Vagina (tissue), 2 donors: ENCODE data around the gene ANKRD24. TPM values are rescaled to one million over a fixed set of nuclear protein-coding genes. Genes with fewer than 3 reads are reported as not detected.
A peak's percentile ranks its signal among the peaks of the same experiment; 100 is the strongest.
"Not testable (repeated sequence)": the region's sequence is repeated elsewhere in the genome, so short reads cannot be mapped to it uniquely, and the experiment has no call there.

Source experiments
- DNase-seq, 2 donors: peaks; one replicate each; pipeline ENCODE4 v3.0.0-alpha.2; 2017; ENCODE audit errors: extremely low spot score in 2 of 2
- H3K27ac ChIP-seq: fragments of 200-600 bp; sonication (generic); one replicate; pipeline ENCODE4 v1.5.1; 2019
- H3K27me3 ChIP-seq: fragments of 200-600 bp; sonication (generic); one replicate; pipeline ENCODE4 v1.5.1; 2019
- H3K36me3 ChIP-seq, 2 donors: fragments of 200-600 bp; sonication (generic); one replicate each; pipeline ENCODE4 v1.5.1; 2017 to 2019
- H3K4me1 ChIP-seq: fragments of 200-600 bp; sonication (generic); one replicate; pipeline ENCODE4 v1.5.1; 2019
- H3K4me3 ChIP-seq, 2 donors: fragments of 200-600 bp; sonication (generic); 1 replicate in 1 of 2; 2 replicates in 1 of 2; pipeline ENCODE4 v1.5.1; 2016 to 2019
- H3K9me3 ChIP-seq: fragments of 200-600 bp; sonication (generic); one replicate; pipeline ENCODE4 v1.5.1; 2019
- CTCF ChIP-seq, 3 experiments: fragments of 450-650 bp in 2 of 3; fragments of 200-600 bp in 1 of 3; sonication (generic) in 1 of 3; IDR thresholded peaks; one replicate each; pipeline ENCODE4 v1.5.1; 2017 to 2019; ENCODE audit warnings: antibody characterized with exemption in 3 of 3, mild to moderate bottlenecking in 2 of 3, moderate library complexity in 2 of 3
- POLR2A ChIP-seq, 2 donors: fragments of 450-650 bp; IDR thresholded peaks; one replicate each; pipeline ENCODE4 v1.6.1; 2017; ENCODE audit warnings: antibody characterized with exemption in 2 of 2, mild to moderate bottlenecking in 2 of 2, moderate library complexity in 2 of 2
- POLR2AphosphoS5 ChIP-seq, 2 donors: sonication (generic); formaldehyde crosslinking; IDR thresholded peaks; one replicate each; pipeline ENCODE4 v1.9.0; 2017; ENCODE audit warnings: antibody characterized with exemption in 2 of 2, mild to moderate bottlenecking in 2 of 2, low read depth in 1 of 2; ENCODE audit not compliant: insufficient read depth in 1 of 2
- intact Hi-C: fragments of 100-400 bp; cut with DNase I; formaldehyde crosslinking; loops from one replicate; pipeline ENCODE4 v1.15.1; 2023
- total RNA-seq: library from RNA; depleted of rRNA; stranded (reverse); fragments of >200 nt; gene quantifications from one replicate; pipeline ENCODE4 v1.2.3, GENCODE V29; 2016

ANKRD24 gene
- total RNA-seq, 1 donor from 2014 or later, result 0.25 TPM

DNA sequence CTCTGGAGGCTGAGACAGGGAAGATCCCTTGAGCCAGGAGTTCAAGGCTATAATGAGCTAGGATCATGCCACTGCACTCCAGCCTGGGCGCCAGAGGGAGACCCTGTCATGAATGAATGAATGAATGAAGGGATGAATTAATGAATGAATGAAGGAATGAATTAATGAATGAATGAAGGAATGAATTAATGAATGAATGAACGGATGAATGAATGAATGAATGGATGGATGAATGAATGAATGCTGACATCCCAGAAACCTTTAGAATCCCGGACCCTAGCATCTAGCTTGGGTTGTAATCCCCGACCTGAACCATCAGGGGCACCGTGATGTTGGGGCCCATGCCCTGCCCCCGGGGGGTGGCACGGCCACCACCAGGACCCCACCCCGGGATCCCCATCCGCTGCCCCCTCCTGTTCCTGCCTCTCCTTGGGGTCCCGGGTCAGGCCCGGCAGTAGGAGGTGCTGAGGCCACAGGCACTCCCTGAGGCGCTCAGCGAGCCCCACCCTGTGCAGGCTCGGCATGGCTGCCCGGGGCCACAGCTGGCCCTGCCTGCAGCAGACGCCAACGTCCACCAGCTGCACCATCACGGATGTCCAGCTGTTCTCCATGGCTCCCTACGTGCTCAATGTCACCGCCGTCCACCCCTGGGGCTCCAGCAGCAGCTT is 50.3 kb downstream of the ANKRD24 start:
- no peaks in the 10 kb centered on the region for H3K4me1 ChIP-seq
- no peaks in the 10 kb centered on the region for H3K9me3 ChIP-seq
- H3K36me3 ChIP-seq, result no peaks in the 10 kb centered on the region
- H3K27ac ChIP-seq, result no peak overlapping the region
- no peak overlapping the region for H3K4me3 ChIP-seq
- TF ChIP-seq CTCF (IDR thresholded peaks at IDR 0.05) (no peak), POLR2AphosphoS5 (IDR thresholded peaks at IDR 0.05; ENCODE audit: insufficient read depth in 1 of 2, low read depth in 1 of 2) (no peak), POLR2A (IDR thresholded peaks at IDR 0.05) (no peak)
- no peak for DNase-seq
- no peaks in the 10 kb centered on the region for H3K27me3 ChIP-seq
- intact Hi-C loops, result no loop called here

DNA sequence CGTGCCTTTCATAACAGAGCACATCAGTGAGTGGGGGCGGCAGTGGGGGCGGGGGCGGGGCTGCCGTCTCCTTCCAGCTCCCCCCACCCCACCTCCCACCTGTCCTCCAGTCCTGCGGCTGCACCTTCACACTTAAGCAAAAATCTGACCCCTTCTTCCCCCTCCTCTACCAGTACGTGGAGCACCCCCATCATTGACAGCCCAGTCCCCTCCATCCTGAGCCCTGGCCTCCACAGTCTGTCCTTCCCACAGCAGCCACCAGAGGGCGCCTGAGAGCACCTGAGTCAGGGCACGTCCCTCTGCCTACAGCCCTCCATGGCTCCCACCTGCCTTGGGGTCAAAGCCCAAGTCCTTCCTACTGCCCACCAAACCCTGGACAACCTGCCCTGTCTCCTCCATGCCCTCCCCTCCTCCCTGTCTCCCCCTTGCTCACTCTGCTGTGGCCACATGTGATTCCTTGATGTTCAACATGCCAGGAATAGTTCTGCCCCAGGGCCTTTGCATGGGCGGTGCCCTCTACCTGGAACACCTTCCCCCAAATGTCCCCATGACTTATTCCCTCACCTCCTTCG is 50.9 kb downstream of the ANKRD24 start:
- Histone ChIP-seq H3K9me3 (no peaks in the 10 kb centered on the region), H3K36me3 (no peaks in the 10 kb centered on the region), H3K27me3 (no peaks in the 10 kb centered on the region), H3K27ac (no peak overlapping the region), H3K4me1 (no peaks in the 10 kb centered on the region), H3K4me3 (no peak overlapping the region)
- no peak for DNase-seq
- TF ChIP-seq POLR2AphosphoS5 (IDR thresholded peaks at IDR 0.05; ENCODE audit: insufficient read depth in 1 of 2, low read depth in 1 of 2) (no peak), POLR2A (IDR thresholded peaks at IDR 0.05) (no peak), CTCF (IDR thresholded peaks at IDR 0.05) (peak in 1 of 3 experiments; percentile 32)
- intact Hi-C loops, result no loop called here

DNA sequence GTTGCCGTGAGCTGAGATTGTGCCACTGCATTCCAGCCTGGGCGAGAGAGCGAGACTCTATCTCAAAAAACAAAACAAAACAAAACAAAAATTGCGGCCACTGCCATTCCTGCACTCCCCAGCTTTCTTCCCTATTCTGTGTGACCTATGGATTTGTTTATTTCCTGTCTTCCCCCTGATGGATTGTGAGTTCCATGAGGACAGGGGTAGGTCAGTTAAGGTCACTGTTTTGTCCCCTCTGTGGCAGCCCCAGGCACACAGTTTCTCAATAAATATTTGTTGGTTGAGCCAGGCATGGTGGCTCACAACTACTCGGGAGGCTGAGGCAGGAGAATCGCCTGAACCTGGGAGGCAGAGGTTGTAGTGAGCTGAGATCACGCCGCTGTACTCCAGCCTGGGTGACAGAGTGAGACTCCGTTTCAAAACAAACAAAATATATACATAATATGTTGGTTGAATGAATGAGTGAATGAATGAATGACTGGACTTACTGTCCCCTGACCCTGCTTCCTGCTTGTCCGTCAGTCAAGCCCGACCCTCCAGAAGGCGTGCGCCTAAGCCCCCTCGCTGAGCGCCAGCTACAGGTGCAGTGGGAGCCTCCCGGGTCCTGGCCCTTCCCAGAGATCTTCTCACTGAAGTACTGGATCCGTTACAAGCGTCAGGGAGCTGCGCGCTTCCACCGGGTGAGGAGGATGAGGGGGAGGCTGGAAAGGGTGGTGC is 51.8 kb downstream of the ANKRD24 start:
- Histone ChIP-seq H3K4me3 (no peak overlapping the region), H3K27me3 (no peaks in the 10 kb centered on the region), H3K36me3 (no peaks in the 10 kb centered on the region), H3K4me1 (no peaks in the 10 kb centered on the region), H3K9me3 (no peaks in the 10 kb centered on the region), H3K27ac (no peak overlapping the region)
- TF ChIP-seq CTCF (IDR thresholded peaks at IDR 0.05) (no peak), POLR2AphosphoS5 (IDR thresholded peaks at IDR 0.05; ENCODE audit: insufficient read depth in 1 of 2, low read depth in 1 of 2) (no peak), POLR2A (IDR thresholded peaks at IDR 0.05) (no peak)
- DNase-seq, result no peak
- intact Hi-C loops, result no loop called here

GRCh38 chr19:4234862-4235201 is 52.3 kb downstream of the ANKRD24 start:
- no peaks in the 10 kb centered on the region for H3K9me3 ChIP-seq
- no peaks in the 10 kb centered on the region for H3K27me3 ChIP-seq
- no peak overlapping the region for H3K4me3 ChIP-seq
- intact Hi-C loops, result no loop called here
- TF ChIP-seq POLR2AphosphoS5 (IDR thresholded peaks at IDR 0.05; ENCODE audit: insufficient read depth in 1 of 2, low read depth in 1 of 2) (no peak), POLR2A (IDR thresholded peaks at IDR 0.05) (no peak), CTCF (IDR thresholded peaks at IDR 0.05) (no peak)
- no peak overlapping the region for H3K27ac ChIP-seq
- no peak for DNase-seq
- H3K36me3 ChIP-seq, result no peaks in the 10 kb centered on the region
- no peaks in the 10 kb centered on the region for H3K4me1 ChIP-seq

- H3K4me3 ChIP-seq, H3K27me3 ChIP-seq, H3K36me3 ChIP-seq, DNase-seq, H3K9me3 ChIP-seq, H3K4me1 ChIP-seq, intact Hi-C loops, H3K27ac ChIP-seq: not testable (repeated sequence)
Observed at GRCh38 chr19:4237510-4237909, 55.0 kb downstream of the ANKRD24 start.
